ENCODE data around the gene RPL13. TPM values are rescaled to one million over a fixed set of nuclear protein-coding genes. Genes with fewer than 3 reads are reported as not detected.

RPL13 gene
- total RNA-seq, 2 experiments from 2014 or later, result 2,814 to 2,845 TPM

- DNase-seq, result no peak
- H3K36me3 Mint-ChIP-seq, result peaks cover 19% of the 10 kb centered on the region
- no peaks in the 10 kb centered on the region for H3K27me3 Mint-ChIP-seq
- no peaks in the 10 kb centered on the region for H3K9me3 Mint-ChIP-seq
- peaks cover 24% of the 10 kb centered on the region for H3K4me1 Mint-ChIP-seq
- no peak overlapping the region for H3K4me3 Mint-ChIP-seq
- H3K27ac Mint-ChIP-seq, result no peak overlapping the region
Measured at GRCh38 chr16:89550421-89551007, 10.0 kb upstream of the RPL13 start.

GRCh38 chr16:89552329-89552728, 8.2 kb upstream of the RPL13 start:
- no peak for DNase-seq
- peaks cover 20% of the 10 kb centered on the region for H3K36me3 Mint-ChIP-seq
- peaks cover 26% of the 10 kb centered on the region for H3K4me1 Mint-ChIP-seq
- H3K27ac Mint-ChIP-seq, result no peak overlapping the region
- no peaks in the 10 kb centered on the region for H3K9me3 Mint-ChIP-seq
- H3K4me3 Mint-ChIP-seq, result no peak overlapping the region
- no peaks in the 10 kb centered on the region for H3K27me3 Mint-ChIP-seq

- Mint-ChIP-seq H3K27ac (no peak overlapping the region), H3K27me3 (no peaks in the 10 kb centered on the region), H3K4me1 (peaks cover 30% of the 10 kb centered on the region), H3K9me3 (no peaks in the 10 kb centered on the region), H3K4me3 (no peak overlapping the region), H3K36me3 (peaks cover 22% of the 10 kb centered on the region)
- no peak for DNase-seq
Measured at GRCh38 chr16:89552913-89553312, 7.6 kb upstream of the RPL13 start.

GRCh38 chr16:89553733-89554132, 6.7 kb upstream of the RPL13 start:
- Mint-ChIP-seq H3K27ac (no peak overlapping the region), H3K4me3 (no peak overlapping the region), H3K4me1 (peaks cover 22% of the 10 kb centered on the region), H3K27me3 (no peaks in the 10 kb centered on the region), H3K9me3 (no peaks in the 10 kb centered on the region), H3K36me3 (peaks cover 17% of the 10 kb centered on the region)
- DNase-seq, result no peak

GRCh38 chr16:89554343-89554742, 6.1 kb upstream of the RPL13 start:
- H3K4me1 Mint-ChIP-seq, result peaks cover 17% of the 10 kb centered on the region
- H3K9me3 Mint-ChIP-seq, result no peaks in the 10 kb centered on the region
- H3K4me3 Mint-ChIP-seq, result no peak overlapping the region
- H3K36me3 Mint-ChIP-seq, result peaks cover 13% of the 10 kb centered on the region
- H3K27me3 Mint-ChIP-seq, result no peaks in the 10 kb centered on the region
- no peak overlapping the region for H3K27ac Mint-ChIP-seq
- DNase-seq, result no peak

- Mint-ChIP-seq H3K27ac (no peak overlapping the region), H3K27me3 (no peaks in the 10 kb centered on the region), H3K9me3 (no peaks in the 10 kb centered on the region), H3K4me1 (peaks cover 14% of the 10 kb centered on the region), H3K4me3 (no peak overlapping the region), H3K36me3 (peaks cover 14% of the 10 kb centered on the region)
- no peak for DNase-seq
Measured at GRCh38 chr16:89555265-89555664, 5.2 kb upstream of the RPL13 start.

GRCh38 chr16:89555780-89556179, 4.7 kb upstream of the RPL13 start:
- no peaks in the 10 kb centered on the region for H3K9me3 Mint-ChIP-seq
- no peaks in the 10 kb centered on the region for H3K27me3 Mint-ChIP-seq
- peaks cover 14% of the 10 kb centered on the region for H3K36me3 Mint-ChIP-seq
- no peak for DNase-seq
- H3K27ac Mint-ChIP-seq, result no peak overlapping the region
- H3K4me1 Mint-ChIP-seq, result peaks cover 10% of the 10 kb centered on the region
- H3K4me3 Mint-ChIP-seq, result no peak overlapping the region

- peaks cover 20% of the 10 kb centered on the region for H3K36me3 Mint-ChIP-seq
- no peak overlapping the region for H3K4me3 Mint-ChIP-seq
- H3K4me1 Mint-ChIP-seq, result peaks cover 13% of the 10 kb centered on the region
- peak; percentile 82 for DNase-seq
- no peak overlapping the region for H3K27ac Mint-ChIP-seq
- no peaks in the 10 kb centered on the region for H3K27me3 Mint-ChIP-seq
- no peaks in the 10 kb centered on the region for H3K9me3 Mint-ChIP-seq
Measured at GRCh38 chr16:89556750-89557689, 3.5 kb upstream of the RPL13 start.

GRCh38 chr16:89557690-89558490, 2.6 kb upstream of the RPL13 start:
- Mint-ChIP-seq H3K27ac (no peak overlapping the region), H3K36me3 (peaks cover 26% of the 10 kb centered on the region)
- DNase-seq, result no peak

GRCh38 chr16:89561142-89561883, 831 bp downstream of the RPL13 start:
- H3K4me1 Mint-ChIP-seq, result peaks cover 50% of the 10 kb centered on the region
- peaks cover 48% of the 10 kb centered on the region for H3K36me3 Mint-ChIP-seq

More at GRCh38 chr16:89557690-89558490, 2.6 kb upstream of the RPL13 start:
- Mint-ChIP-seq H3K4me1 (peaks cover 22% of the 10 kb centered on the region), H3K4me3 (no peak overlapping the region), H3K9me3 (no peaks in the 10 kb centered on the region), H3K27me3 (no peaks in the 10 kb centered on the region)

GRCh38 chr16:89561884-89562599, 1.6 kb downstream of the RPL13 start:
- no peaks in the 10 kb centered on the region for H3K27me3 Mint-ChIP-seq
- H3K4me1 Mint-ChIP-seq, result peaks cover 49% of the 10 kb centered on the region
- H3K27ac Mint-ChIP-seq, result peak overlapping the region; percentile 93
- peak overlapping the region; percentile 97 for H3K4me3 Mint-ChIP-seq
- peaks cover 48% of the 10 kb centered on the region for H3K36me3 Mint-ChIP-seq
- DNase-seq, result no peak
- H3K9me3 Mint-ChIP-seq, result no peaks in the 10 kb centered on the region

More at GRCh38 chr16:89561142-89561883, 831 bp downstream of the RPL13 start:
- peak overlapping the region; percentile 97 for H3K4me3 Mint-ChIP-seq
- no peaks in the 10 kb centered on the region for H3K27me3 Mint-ChIP-seq
- no peak for DNase-seq
- H3K9me3 Mint-ChIP-seq, result no peaks in the 10 kb centered on the region
- peak overlapping the region; percentile 93 for H3K27ac Mint-ChIP-seq

GRCh38 chr16:89562939-89563338, 2.5 kb downstream of the RPL13 start:
- Mint-ChIP-seq H3K4me1 (peaks cover 44% of the 10 kb centered on the region), H3K4me3 (peak overlapping the region; percentile 97), H3K9me3 (no peaks in the 10 kb centered on the region), H3K27ac (peak overlapping the region; percentile 93), H3K27me3 (no peaks in the 10 kb centered on the region), H3K36me3 (peaks cover 44% of the 10 kb centered on the region)
- no peak for DNase-seq

- Mint-ChIP-seq H3K4me3 (peak overlapping the region; percentile 97), H3K36me3 (peaks cover 44% of the 10 kb centered on the region), H3K27me3 (no peaks in the 10 kb centered on the region), H3K4me1 (peaks cover 44% of the 10 kb centered on the region), H3K27ac (peak overlapping the region; percentile 93), H3K9me3 (no peaks in the 10 kb centered on the region)
- no peak for DNase-seq
Measured at GRCh38 chr16:89563639-89564392, 3.3 kb downstream of the RPL13 start.
